ENCODE data around the gene MRPS18A. TPM values are rescaled to one million over a fixed set of nuclear protein-coding genes. Genes with fewer than 3 reads are reported as not detected.
A peak's percentile ranks its signal among the peaks of the same experiment; 100 is the strongest.

Gene MRPS18A
- total RNA-seq, 1 donor from 2014 or later, result 49.1 TPM

DNA sequence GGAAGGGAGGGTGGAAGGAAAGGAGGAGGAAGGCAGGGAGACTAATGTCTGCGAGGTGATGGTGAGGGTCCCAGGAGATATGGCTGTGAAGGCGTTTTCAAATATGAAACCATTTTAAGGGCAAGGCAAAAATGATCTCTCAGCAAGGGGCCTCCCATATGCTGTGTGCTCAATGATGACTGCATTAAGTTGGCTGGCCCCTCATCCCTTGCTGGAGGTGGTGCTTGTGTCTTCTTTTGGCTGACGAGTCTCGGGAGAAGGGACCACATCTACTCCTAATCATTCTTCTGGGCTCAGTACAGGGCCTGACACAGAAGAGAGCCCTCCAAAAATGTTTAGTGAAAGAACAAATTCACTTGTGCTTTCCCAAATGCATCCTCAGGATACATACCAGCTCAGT lies 23.0 kb upstream of the MRPS18A start:
- H3K4me3 Mint-ChIP-seq, result no peak overlapping the region
- H3K27ac Mint-ChIP-seq, result no peak overlapping the region
- H3K36me3 Mint-ChIP-seq, result no peaks in the 10 kb centered on the region
- peaks cover 57% of the 10 kb centered on the region for H3K4me1 Mint-ChIP-seq (ENCODE audit: unreplicated experiment)
- no peaks in the 10 kb centered on the region for H3K9me3 Mint-ChIP-seq
- DNase-seq (ENCODE audit: extremely low spot score, unreplicated experiment), result no peak
- peaks cover 10% of the 10 kb centered on the region for H3K27me3 Mint-ChIP-seq
- TF ChIP-seq, protein P1, sequence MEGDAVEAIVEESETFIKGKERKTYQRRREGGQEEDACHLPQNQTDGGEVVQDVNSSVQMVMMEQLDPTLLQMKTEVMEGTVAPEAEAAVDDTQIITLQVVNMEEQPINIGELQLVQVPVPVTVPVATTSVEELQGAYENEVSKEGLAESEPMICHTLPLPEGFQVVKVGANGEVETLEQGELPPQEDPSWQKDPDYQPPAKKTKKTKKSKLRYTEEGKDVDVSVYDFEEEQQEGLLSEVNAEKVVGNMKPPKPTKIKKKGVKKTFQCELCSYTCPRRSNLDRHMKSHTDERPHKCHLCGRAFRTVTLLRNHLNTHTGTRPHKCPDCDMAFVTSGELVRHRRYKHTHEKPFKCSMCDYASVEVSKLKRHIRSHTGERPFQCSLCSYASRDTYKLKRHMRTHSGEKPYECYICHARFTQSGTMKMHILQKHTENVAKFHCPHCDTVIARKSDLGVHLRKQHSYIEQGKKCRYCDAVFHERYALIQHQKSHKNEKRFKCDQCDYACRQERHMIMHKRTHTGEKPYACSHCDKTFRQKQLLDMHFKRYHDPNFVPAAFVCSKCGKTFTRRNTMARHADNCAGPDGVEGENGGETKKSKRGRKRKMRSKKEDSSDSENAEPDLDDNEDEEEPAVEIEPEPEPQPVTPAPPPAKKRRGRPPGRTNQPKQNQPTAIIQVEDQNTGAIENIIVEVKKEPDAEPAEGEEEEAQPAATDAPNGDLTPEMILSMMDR (conservative IDR thresholded peaks at IDR 0.05), result no peak

DNA sequence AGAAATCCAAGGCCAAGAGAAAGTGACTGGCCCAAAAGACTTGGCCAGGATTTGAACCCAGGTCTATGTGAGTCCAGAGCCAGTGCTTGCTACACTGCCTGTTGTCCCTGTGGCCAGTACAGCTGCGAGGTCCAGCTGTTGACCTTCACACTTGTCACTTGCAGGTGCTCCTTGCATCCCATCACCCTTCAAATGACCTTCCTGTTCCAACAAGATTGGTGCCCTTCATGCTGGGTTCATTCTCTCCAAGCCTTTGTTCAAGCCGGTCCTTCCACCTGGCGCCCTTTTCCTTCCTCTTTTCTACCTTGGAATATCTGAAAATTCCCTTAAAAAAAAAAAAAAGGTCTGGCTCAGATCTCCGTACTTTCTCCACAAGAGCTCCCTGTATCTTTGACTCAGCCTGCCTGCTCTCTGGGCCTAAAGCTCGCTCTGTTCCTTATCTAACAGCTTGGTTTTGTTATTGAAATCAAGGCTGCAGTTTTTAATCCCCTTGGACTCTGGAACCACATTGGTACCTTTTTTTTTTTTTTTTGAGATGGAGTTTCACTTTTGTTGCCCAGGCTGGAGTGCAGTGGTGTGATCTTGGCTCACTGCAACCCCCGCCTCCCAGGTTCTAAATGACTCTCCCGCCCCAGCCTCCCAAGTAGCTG lies 22.2 kb upstream of the MRPS18A start:
- peak overlapping the region; percentile 16 for H3K4me3 Mint-ChIP-seq
- DNase-seq (ENCODE audit: extremely low spot score, unreplicated experiment), result no peak
- H3K36me3 Mint-ChIP-seq, result no peaks in the 10 kb centered on the region
- TF ChIP-seq, protein P1 (conservative IDR thresholded peaks at IDR 0.05), result no peak
- peaks cover 10% of the 10 kb centered on the region for H3K27me3 Mint-ChIP-seq
- peaks cover 63% of the 10 kb centered on the region for H3K4me1 Mint-ChIP-seq (ENCODE audit: unreplicated experiment)
- H3K9me3 Mint-ChIP-seq, result no peaks in the 10 kb centered on the region
- no peak overlapping the region for H3K27ac Mint-ChIP-seq

DNA sequence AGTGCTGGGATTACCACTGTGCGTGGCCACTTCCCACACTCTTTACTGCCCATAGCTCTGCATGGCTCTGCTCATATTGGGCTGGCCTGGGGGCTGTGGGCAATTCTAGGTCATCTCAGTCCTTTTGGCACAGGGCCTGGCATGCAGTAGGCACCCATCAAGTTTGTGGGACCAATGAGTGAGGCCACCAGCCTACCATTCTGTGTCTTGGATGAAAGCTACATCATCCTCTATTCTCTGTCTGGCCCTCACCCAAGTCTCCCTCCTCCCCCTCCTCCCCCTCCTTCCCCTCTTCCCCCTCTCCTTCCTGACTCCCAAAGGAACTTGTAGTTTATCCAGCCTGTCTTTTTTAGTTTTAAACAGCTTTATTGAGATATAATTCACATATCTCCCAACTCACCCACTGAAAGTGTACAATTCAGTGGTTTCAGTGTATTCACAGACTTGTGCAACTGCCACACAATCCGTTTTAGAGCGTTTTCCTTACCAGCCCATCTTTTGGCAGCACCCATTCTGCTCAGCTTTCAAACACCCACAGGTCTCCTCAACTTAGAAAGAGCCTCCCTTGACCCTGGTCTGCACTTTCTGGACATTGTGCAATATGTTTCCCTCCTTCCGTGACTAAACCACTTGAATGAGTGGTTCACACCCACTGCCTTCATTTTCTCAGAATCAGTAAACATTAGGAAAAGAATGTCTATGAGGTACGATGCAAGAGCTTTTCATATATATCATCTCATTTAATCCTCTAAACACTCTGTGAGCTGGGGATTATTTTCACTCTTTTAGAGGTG lies 21.5 kb upstream of the MRPS18A start:
- peaks cover 60% of the 10 kb centered on the region for H3K4me1 Mint-ChIP-seq (ENCODE audit: unreplicated experiment)
- H3K27ac Mint-ChIP-seq, result peak overlapping the region; percentile 66

DNA sequence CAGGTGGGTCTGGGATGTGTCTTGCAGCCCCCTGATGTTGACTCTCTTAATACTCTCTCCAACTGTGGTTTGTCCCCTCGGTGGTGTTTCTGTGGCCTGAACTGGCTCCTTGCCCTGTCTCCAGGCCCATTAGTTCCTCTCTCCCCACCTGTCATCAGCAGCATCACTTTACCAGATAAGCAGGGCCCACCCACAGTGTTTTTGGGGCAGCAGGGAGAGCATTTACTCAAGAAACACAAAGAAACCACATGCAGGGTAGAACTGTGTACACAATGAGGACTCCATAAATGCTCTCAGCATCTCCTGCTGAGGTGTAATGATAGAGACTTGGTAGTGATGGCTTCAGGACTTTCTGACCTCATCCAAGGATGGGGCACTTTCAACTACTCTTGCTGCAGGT lies 20.2 kb upstream of the MRPS18A start:
- H3K9me3 Mint-ChIP-seq, result no peaks in the 10 kb centered on the region
- H3K36me3 Mint-ChIP-seq, result no peaks in the 10 kb centered on the region
- peaks cover 66% of the 10 kb centered on the region for H3K4me1 Mint-ChIP-seq (ENCODE audit: unreplicated experiment)
- no peak overlapping the region for H3K27ac Mint-ChIP-seq
- H3K4me3 Mint-ChIP-seq, result peak overlapping the region; percentile 17
- TF ChIP-seq, protein P1 (conservative IDR thresholded peaks at IDR 0.05), result no peak
- peaks cover 6% of the 10 kb centered on the region for H3K27me3 Mint-ChIP-seq
- DNase-seq (ENCODE audit: extremely low spot score, unreplicated experiment), result no peak

More for the DNA sequence above, 21.5 kb upstream of the MRPS18A start:
- no peaks in the 10 kb centered on the region for H3K9me3 Mint-ChIP-seq
- H3K4me3 Mint-ChIP-seq, result no peak overlapping the region
- H3K27me3 Mint-ChIP-seq, result peaks cover 10% of the 10 kb centered on the region
- TF ChIP-seq, protein P1 (conservative IDR thresholded peaks at IDR 0.05), result no peak
- DNase-seq (ENCODE audit: extremely low spot score, unreplicated experiment), result no peak
- no peaks in the 10 kb centered on the region for H3K36me3 Mint-ChIP-seq

DNA sequence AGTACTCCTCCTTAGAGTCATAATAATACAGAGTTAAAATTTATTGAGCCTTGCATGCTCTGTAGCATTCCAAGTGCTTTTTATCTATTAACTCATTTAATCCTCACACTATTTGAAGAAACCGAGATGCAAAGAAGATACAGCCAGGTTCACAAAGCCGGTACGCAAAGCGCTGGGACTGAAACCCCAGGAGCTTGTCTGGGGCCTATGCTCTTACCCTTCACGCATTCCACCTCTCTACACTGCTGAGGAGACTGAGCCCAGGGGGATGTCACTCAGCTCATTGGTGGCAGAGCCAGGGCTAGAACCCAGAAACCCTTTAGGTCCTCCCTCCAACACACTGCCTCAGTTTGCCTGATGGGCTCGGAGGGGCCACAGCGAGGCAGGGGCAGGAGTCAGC lies 19.7 kb upstream of the MRPS18A start:
- H3K27ac Mint-ChIP-seq, result no peak overlapping the region
- TF ChIP-seq, protein P1 (conservative IDR thresholded peaks at IDR 0.05), result no peak
- H3K4me1 Mint-ChIP-seq (ENCODE audit: unreplicated experiment), result peaks cover 71% of the 10 kb centered on the region
- H3K9me3 Mint-ChIP-seq, result no peaks in the 10 kb centered on the region
- no peak for DNase-seq (ENCODE audit: extremely low spot score, unreplicated experiment)
- H3K36me3 Mint-ChIP-seq, result no peaks in the 10 kb centered on the region
- H3K27me3 Mint-ChIP-seq, result peaks cover 6% of the 10 kb centered on the region
- H3K4me3 Mint-ChIP-seq, result no peak overlapping the region

Measured in type B pancreatic cell (in vitro differentiated cells).